Calu3 (cell line): ENCODE results near the gene NMBR. TPM values are rescaled to one million over a fixed set of nuclear protein-coding genes. Genes with fewer than 3 reads are reported as not detected.
"Not testable (repeated sequence)": the region's sequence is repeated elsewhere in the genome, so short reads cannot be mapped to it uniquely, and the experiment has no call there.

Experiments used
- BruUV-seq: library from RNA; stranded (reverse); fragments of 400-500 nt; replicated peaks from 2 replicates; lab custom pipeline; 2021; lab: Mats Ljungman, UMichigan
- CTCF ChIA-PET: fragments of 300-600 bp; sonication (Branson Sonifier 250); formaldehyde crosslinking; loops from one replicate; lab custom pipeline; 2022; ENCODE audit warnings: antibody characterized with exemption; lab: Charles Lee
- DNase-seq: peaks from one replicate; pipeline ENCODE4 v3.0.0; 2022
- H3K27ac Mint-ChIP-seq: one replicate; pipeline ENCODE4 v1.8.0; 2022; ENCODE audit warnings: mixed read lengths; ENCODE audit not compliant: unreplicated experiment
- H3K27me3 Mint-ChIP-seq: one replicate; pipeline ENCODE4 v1.8.0; 2022; ENCODE audit warnings: mixed read lengths; ENCODE audit not compliant: unreplicated experiment
- H3K36me3 Mint-ChIP-seq: one replicate; pipeline ENCODE4 v1.8.0; 2022; ENCODE audit warnings: mild to moderate bottlenecking, moderate library complexity, mixed read lengths; ENCODE audit not compliant: insufficient read depth, unreplicated experiment
- H3K4me1 Mint-ChIP-seq: one replicate; pipeline ENCODE4 v1.8.0; 2022; ENCODE audit warnings: mild to moderate bottlenecking, low read depth, mixed read lengths; ENCODE audit not compliant: unreplicated experiment
- H3K4me3 Mint-ChIP-seq: one replicate; pipeline ENCODE4 v1.8.0; 2022; ENCODE audit warnings: mild to moderate bottlenecking, low read depth, moderate library complexity, mixed read lengths; ENCODE audit not compliant: unreplicated experiment
- H3K9me3 Mint-ChIP-seq: one replicate; pipeline ENCODE4 v1.8.0; 2022; ENCODE audit warnings: low read depth, mixed read lengths; ENCODE audit not compliant: unreplicated experiment
- intact Hi-C: fragments of 100-400 bp; cut with micrococcal nuclease; formaldehyde crosslinking; loops from one replicate; pipeline ENCODE4 v1.10.0; 2022; ENCODE audit not compliant: unreplicated experiment
- total RNA-seq: library from RNA; stranded (reverse); gene quantifications from 2 replicates; pipeline ENCODE4 v1.2.3, GENCODE V29; 2022
- TF ChIP-seq, protein P1 (sequence below): fragments of 200-600 bp; IDR thresholded peaks from one replicate; pipeline ENCODE4 v1.8.0; 2022; ENCODE audit warnings: antibody characterized with exemption; ENCODE audit not compliant: unreplicated experiment

Gene NMBR
- total RNA-seq, 1 experiment from 2014 or later = not detected

DNA sequence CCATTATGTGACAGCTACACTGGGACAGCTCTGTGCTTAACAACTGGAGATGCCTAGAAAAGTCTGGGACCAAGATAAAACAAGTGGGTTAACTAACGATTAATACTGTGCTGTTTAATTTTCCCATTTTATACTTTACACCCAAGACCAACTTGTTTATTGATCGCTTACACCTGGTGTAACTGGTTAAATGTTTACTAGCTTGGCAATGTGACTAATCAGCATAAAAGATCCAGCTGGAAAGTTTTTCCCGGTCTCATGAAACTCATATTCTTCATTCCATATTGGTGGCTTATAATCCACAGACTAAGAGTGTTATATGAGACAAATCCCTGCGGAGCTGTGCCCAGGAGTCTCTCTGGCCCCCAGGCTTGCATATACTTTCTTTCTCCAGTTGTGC, 115.9 kb downstream of the NMBR start:
- Mint-ChIP-seq H3K4me3 (no peak overlapping the region), H3K36me3 (peaks cover 18% of the 10 kb centered on the region), H3K4me1 (peaks cover 29% of the 10 kb centered on the region), H3K27me3 (no peaks in the 10 kb centered on the region), H3K27ac (no peak overlapping the region), H3K9me3 (peaks cover 3% of the 10 kb centered on the region)
- intact Hi-C loops = no loop called here
- TF ChIP-seq, protein P1, sequence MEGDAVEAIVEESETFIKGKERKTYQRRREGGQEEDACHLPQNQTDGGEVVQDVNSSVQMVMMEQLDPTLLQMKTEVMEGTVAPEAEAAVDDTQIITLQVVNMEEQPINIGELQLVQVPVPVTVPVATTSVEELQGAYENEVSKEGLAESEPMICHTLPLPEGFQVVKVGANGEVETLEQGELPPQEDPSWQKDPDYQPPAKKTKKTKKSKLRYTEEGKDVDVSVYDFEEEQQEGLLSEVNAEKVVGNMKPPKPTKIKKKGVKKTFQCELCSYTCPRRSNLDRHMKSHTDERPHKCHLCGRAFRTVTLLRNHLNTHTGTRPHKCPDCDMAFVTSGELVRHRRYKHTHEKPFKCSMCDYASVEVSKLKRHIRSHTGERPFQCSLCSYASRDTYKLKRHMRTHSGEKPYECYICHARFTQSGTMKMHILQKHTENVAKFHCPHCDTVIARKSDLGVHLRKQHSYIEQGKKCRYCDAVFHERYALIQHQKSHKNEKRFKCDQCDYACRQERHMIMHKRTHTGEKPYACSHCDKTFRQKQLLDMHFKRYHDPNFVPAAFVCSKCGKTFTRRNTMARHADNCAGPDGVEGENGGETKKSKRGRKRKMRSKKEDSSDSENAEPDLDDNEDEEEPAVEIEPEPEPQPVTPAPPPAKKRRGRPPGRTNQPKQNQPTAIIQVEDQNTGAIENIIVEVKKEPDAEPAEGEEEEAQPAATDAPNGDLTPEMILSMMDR = no peak
- BruUV-seq = no TSS peak
- no peak for DNase-seq
- CTCF ChIA-PET = interaction anchor here (0.7 to 1.2 kb wide), 2 partner anchors 21 to 42 kb away, joined by 3 read pairs; no protein-coding TSS in a partner anchor

DNA sequence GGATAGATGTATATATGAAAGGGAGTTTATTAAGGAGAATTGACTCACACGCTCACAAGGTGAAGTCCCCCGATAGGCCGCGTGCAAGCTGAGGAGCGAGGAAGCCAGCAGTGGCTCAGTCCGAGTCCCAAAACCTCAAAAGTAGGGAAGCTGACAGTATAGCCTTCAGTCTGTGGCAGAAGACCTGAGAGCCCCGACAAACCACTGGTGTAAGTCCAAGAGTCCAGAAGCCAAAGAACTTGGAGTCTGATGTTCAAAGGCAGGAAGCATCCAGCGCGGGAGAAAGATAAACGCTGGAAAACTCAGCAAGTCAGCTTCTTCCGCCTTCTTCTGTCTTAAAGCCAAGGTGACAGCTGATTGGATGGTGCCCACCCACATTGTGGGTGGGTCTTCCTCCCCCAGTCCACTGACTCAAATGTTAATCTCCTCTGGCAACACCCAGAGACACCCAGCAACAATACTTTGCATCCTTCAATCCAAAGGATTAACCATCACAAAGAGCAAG, 116.8 kb downstream of the NMBR start:
- intact Hi-C loops = no loop called here
- no TSS peak for BruUV-seq
- Mint-ChIP-seq H3K27me3 (no peaks in the 10 kb centered on the region), H3K36me3 (peaks cover 18% of the 10 kb centered on the region), H3K27ac (peak overlapping the region; percentile 47), H3K4me3 (peak overlapping the region; percentile 76), H3K9me3 (peaks cover 3% of the 10 kb centered on the region), H3K4me1 (peaks cover 38% of the 10 kb centered on the region)
- CTCF ChIA-PET = interaction anchor here (1.2 kb wide), 1 partner anchor 41 kb away, joined by 3 read pairs; no protein-coding TSS in a partner anchor
- TF ChIP-seq, protein P1 = no peak
- peak; percentile 20 for DNase-seq

DNA sequence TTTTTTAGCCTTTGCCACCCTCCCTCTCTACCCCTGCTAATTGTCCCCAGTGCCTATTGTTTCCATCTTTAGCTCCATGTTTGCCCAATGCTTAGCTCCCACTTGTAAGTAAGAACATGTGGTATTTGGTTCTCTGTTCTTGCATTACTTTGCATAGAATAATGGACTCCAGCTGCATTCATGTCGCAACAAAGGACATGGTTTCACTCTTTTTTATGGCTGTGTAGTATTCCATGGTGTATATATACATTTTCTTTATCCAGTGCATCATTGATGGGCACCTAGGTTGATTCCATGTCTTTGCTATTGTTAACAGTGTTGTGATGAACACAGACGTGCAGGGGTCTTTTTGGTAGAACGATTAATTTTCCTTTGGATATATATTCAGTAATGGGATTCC, 118.4 kb downstream of the NMBR start:
- no peaks in the 10 kb centered on the region for H3K9me3 Mint-ChIP-seq
- peaks cover 38% of the 10 kb centered on the region for H3K4me1 Mint-ChIP-seq
- peaks cover 18% of the 10 kb centered on the region for H3K36me3 Mint-ChIP-seq
- CTCF ChIA-PET = no interaction called here
- H3K27ac Mint-ChIP-seq = no peak overlapping the region
- TF ChIP-seq, protein P1 = no peak
- DNase-seq = no peak
- H3K4me3 Mint-ChIP-seq = peak overlapping the region; percentile 76
- BruUV-seq = no TSS peak
- intact Hi-C loops = no loop called here
- no peaks in the 10 kb centered on the region for H3K27me3 Mint-ChIP-seq

DNA sequence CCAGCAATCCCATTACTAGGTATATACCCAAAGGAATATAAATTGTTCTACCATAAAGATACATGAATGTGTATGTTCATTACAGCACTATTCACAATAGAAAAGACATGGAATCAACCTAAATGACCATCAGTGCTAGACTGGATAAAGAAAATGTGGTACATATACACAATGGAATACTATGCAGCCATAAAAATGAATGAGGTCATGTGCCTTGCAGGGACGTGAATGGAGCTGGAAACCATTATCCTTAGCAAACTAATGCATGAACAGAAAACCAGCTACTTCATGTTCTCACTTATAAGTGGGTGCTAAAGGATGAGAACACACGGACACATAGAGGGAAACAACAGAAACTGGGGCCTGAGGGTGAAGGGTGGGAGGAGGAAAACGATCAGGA, 119.1 kb downstream of the NMBR start:
- DNase-seq, BruUV-seq, H3K27ac Mint-ChIP-seq, H3K4me3 Mint-ChIP-seq, CTCF ChIA-PET, H3K27me3 Mint-ChIP-seq, intact Hi-C loops, H3K9me3 Mint-ChIP-seq: not testable (repeated sequence)
- Mint-ChIP-seq H3K4me1 (peaks cover 38% of the 10 kb centered on the region), H3K36me3 (peaks cover 18% of the 10 kb centered on the region)

DNA sequence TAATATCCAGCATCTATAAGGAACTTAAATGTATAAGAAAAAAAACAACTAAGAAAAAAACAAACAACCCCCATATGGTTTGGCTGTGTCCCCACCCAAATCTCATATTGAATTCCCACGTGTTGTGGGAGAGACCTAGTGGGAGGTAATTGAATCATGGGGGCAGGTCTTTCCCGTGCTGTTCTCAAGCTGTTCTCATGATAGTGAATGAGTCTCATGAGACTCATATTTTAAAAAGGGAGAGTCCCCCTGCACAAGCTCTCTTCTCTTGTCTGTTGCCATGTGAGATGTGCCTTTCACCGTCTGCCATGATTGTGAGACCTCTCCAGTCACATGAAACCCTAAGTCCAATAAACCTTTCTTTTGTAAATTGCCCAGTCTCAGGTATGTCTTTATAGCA, 119.8 kb downstream of the NMBR start:
- H3K4me3 Mint-ChIP-seq = no peak overlapping the region
- H3K4me1 Mint-ChIP-seq = peaks cover 38% of the 10 kb centered on the region
- intact Hi-C loops = no loop called here
- CTCF ChIA-PET = no interaction called here
- H3K36me3 Mint-ChIP-seq = peaks cover 18% of the 10 kb centered on the region
- no TSS peak for BruUV-seq
- H3K27me3 Mint-ChIP-seq = no peaks in the 10 kb centered on the region
- H3K27ac Mint-ChIP-seq = peak overlapping the region; percentile 4
- TF ChIP-seq, protein P1 = no peak
- no peaks in the 10 kb centered on the region for H3K9me3 Mint-ChIP-seq
- DNase-seq = no peak
